ENCODE data around the gene CLNK.

The CLNK gene

DNA sequence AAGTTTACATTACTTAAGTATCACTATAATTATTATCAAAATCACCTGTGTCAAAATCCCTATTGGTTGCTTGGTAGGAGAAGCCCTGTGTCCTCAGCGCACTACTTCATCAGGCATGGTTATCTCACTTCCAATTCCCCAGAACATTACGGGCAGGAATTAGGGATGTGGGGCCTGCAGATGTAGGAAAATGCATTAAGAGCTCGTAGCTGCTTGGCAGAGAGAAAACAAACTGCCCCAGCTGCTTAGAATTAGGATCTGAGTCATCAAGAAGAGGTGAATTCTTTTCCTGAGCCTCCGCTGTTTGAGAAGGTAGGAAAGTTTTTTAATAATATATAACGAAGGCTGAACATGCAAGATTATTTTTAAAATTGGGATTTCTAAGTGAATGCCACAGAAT, 31.1 kb upstream of the CLNK start:
- TF ChIP-seq, protein P1, sequence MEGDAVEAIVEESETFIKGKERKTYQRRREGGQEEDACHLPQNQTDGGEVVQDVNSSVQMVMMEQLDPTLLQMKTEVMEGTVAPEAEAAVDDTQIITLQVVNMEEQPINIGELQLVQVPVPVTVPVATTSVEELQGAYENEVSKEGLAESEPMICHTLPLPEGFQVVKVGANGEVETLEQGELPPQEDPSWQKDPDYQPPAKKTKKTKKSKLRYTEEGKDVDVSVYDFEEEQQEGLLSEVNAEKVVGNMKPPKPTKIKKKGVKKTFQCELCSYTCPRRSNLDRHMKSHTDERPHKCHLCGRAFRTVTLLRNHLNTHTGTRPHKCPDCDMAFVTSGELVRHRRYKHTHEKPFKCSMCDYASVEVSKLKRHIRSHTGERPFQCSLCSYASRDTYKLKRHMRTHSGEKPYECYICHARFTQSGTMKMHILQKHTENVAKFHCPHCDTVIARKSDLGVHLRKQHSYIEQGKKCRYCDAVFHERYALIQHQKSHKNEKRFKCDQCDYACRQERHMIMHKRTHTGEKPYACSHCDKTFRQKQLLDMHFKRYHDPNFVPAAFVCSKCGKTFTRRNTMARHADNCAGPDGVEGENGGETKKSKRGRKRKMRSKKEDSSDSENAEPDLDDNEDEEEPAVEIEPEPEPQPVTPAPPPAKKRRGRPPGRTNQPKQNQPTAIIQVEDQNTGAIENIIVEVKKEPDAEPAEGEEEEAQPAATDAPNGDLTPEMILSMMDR (conservative IDR thresholded peaks at IDR 0.05): no peak

DNA sequence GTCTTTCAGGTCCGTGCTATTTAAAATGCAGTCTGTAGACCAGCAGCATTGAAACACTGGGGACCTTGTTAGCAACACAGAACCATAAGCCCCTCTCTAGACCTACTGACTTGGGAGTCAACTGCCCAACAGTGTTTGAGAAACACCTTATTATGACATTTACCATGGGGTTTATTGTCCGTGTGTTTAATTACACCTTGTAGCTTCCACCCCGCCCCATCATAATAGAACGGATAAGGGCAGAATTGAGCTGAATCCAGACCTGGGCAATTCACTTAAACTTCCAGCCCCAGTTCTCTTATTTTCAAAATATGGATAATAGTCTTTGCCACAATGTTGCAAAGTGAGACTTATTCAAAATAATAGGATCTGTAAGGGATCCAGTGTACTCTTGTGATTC, 30.6 kb upstream of the CLNK start:
- TF ChIP-seq, protein P1 (conservative IDR thresholded peaks at IDR 0.05): no peak
- H3K27ac ChIP-seq: no peak overlapping the region

More for the DNA sequence above, 31.1 kb upstream of the CLNK start:
- H3K27ac ChIP-seq: no peak overlapping the region

DNA sequence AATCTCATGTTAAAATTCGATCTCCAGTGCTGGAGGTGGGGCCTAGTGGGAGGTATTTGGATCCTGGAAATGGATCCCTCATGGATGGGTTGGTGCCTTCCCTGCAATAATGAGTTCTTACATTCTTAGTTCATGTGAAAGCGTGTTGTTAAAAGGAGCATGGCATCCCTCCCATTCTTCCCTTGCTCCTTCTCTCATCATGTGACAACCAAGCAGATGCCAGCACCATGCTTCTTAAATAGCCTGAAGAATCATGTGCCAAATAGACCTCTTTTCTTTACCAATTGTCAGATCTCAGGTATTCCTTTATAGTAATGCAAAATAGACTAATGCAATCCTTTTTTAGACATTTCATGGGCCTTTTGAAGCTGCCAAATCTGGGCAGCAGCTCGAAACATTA, 29.0 kb upstream of the CLNK start:
- TF ChIP-seq, protein P1 (conservative IDR thresholded peaks at IDR 0.05): no peak
- H3K27ac ChIP-seq: no peak overlapping the region

DNA sequence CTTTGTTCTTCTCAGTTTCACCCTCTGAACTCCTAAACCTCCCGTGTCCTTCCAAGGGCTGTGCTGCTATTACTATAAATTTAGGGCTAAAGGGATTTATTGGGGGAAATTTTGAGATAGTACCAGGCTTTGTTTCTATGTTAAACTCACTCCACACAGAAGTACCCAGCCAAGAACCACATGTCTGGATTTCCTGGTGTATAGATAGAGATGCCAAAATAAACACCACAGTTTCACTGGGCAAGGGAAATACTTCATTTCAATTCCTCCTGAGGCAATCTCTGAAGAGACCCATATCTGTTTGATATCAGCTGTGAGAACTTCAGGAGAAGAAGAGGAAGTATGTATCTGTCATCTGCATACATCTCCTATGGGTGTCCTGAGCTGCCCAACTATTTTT, 21.7 kb upstream of the CLNK start:
- peak overlapping the region; percentile 84 for H3K27ac ChIP-seq
- TF ChIP-seq, protein P1 (conservative IDR thresholded peaks at IDR 0.05): no peak

DNA sequence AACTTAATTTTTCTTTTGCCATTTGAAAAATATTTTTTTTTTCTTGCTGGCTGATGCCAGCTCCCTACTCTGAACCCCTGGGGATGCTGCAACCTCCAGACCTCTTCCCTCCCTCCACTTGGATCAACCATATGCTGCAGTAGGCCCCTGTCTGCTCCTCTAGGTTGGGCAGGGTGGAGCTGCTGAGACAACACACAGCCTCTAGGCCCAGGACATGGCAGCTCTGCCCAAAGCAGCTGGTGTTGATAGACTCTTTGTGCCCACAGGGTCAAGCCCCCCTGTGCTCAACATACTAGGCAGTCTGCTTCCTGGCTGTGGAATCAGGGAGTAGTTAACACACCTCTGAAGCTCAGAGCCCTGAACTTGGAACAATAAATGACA, 19.9 kb upstream of the CLNK start:
- TF ChIP-seq, protein P1 (conservative IDR thresholded peaks at IDR 0.05): no peak
- H3K27ac ChIP-seq: no peak overlapping the region

DNA sequence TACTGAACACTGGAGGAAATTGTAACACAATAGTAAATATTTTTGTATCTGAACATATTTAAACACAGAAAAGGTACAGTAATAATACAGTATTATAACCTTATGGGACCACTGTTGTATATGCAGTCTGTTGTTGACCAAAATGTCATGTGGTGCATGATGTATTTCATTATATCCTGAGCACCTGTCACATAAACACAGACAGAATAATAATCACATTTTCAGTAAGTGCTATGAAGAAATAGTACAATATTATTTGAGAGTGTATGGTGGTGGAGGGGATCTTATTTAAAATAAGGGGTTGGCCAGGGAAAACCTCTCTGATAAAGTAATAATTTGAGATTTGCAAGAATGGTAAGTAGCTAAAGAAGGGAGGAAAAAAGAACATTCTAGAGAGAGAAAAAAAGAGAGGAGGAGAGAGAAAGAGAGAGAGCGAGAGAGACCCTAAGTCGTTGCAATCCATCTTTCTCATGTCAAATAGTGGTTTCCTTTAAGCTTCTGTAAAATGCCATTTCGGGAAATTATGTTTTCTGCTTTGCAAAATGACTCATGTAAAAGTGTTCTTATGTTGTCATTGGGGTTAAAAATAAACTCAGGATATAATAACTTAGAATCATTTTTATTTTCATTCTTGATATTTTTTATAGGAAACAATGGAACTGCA, 19.3 kb upstream of the CLNK start:
- TF ChIP-seq, protein P1 (conservative IDR thresholded peaks at IDR 0.05): no peak
- H3K27ac ChIP-seq: no peak overlapping the region

DNA sequence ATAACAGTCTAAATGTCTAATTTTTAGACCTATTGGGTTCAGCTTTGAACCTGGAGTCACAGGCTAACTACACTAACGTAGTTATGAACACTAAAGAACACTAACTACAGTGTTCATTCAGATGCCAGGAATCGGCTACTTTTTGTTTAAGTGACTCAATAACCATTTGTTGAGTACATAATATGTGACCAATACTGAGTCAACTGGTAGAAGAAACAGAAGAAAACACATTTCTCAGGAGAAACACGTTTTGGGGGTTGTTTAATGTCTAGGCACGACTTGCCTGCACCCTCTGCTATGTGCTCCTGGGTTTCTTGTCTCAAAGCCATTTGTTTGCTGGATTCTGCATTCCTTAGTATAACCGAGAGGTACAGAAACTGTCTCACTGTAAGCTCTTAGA, 18.6 kb upstream of the CLNK start:
- TF ChIP-seq, protein P1 (conservative IDR thresholded peaks at IDR 0.05): no peak
- no peak overlapping the region for H3K27ac ChIP-seq

Measured in VCaP (cell line).